IPS-20b (cell line): ENCODE data around the gene CNOT11.
"Not testable (repeated sequence)": the region's sequence is repeated elsewhere in the genome, so short reads cannot be mapped to it uniquely, and the experiment has no call there.

ENCODE experiments used
- H3K27ac ChIP-seq: one replicate; pipeline ENCODE4 v1.5.1; 2013; ENCODE audit warnings: low read length
- H3K27me3 ChIP-seq: 2 replicates; pipeline ENCODE4 v1.6.1; 2013; ENCODE audit warnings: mild to moderate bottlenecking, low read length, inconsistent platforms; ENCODE audit not compliant: insufficient read depth
- H3K36me3 ChIP-seq: 2 replicates; pipeline ENCODE4 v1.6.1; 2013; ENCODE audit warnings: low read depth, mild to moderate bottlenecking, inconsistent platforms, low read length, moderate library complexity; ENCODE audit not compliant: insufficient read depth
- H3K4me1 ChIP-seq: 2 replicates; pipeline ENCODE4 v1.6.1; 2013; ENCODE audit warnings: mild to moderate bottlenecking, control low read depth, inconsistent platforms, low read length, moderate library complexity; ENCODE audit not compliant: insufficient read depth
- H3K4me3 ChIP-seq: 2 replicates; pipeline ENCODE4 v1.5.1; 2013; ENCODE audit warnings: mild to moderate bottlenecking, low read length, inconsistent platforms
- H3K9ac ChIP-seq: 2 replicates; pipeline ENCODE4 v1.6.1; 2013; ENCODE audit warnings: low read depth, mild to moderate bottlenecking, inconsistent platforms, low read length, moderate library complexity
- H3K9me3 ChIP-seq: 2 replicates; pipeline ENCODE4 v1.6.1; 2013; ENCODE audit warnings: mild to moderate bottlenecking, low read depth, low read length, inconsistent platforms; ENCODE audit not compliant: insufficient read depth

The CNOT11 gene

GRCh38 chr2:101251246-101251781 lies 1.4 kb upstream of the CNOT11 start:
- peak overlapping the region; percentile 82 for H3K4me3 ChIP-seq
- H3K9me3 ChIP-seq, H3K36me3 ChIP-seq, H3K27ac ChIP-seq, H3K27me3 ChIP-seq, H3K9ac ChIP-seq: not testable (repeated sequence)
- peaks cover 16% of the 10 kb centered on the region for H3K4me1 ChIP-seq

DNA sequence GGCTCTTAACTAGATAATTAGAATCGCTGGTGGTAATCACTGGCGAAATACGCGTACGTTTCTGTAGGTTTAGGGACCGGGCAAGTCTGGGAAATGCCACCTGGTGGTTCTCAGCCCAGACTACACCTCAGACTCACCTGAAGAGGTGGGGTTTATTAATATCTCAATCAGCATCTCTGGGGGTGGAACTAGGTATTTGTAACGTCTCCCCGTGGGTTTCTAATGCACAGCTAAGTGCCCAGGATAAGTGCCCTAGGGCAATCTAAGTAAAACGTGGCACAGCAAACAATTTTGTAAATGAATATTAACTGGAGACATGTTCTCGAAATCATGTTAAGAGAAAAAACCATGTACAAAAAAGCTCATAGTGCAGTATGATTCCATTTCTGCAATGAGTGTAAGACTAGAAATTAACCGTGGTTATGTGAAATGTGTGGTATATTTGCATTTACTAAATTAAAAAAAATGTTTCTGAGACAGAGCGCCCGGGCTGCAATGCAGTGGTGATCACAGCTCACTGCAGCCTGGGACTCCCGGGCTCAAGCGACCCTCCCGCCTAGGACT lies 760 bp upstream of the CNOT11 start:
- Histone ChIP-seq H3K4me1 (peaks cover 16% of the 10 kb centered on the region), H3K27me3 (no peaks in the 10 kb centered on the region), H3K27ac (peak overlapping the region; percentile 54), H3K9me3 (no peaks in the 10 kb centered on the region), H3K4me3 (peak overlapping the region; percentile 82), H3K9ac (peak overlapping the region; percentile 92), H3K36me3 (no peaks in the 10 kb centered on the region)

- Histone ChIP-seq H3K27ac (no peak overlapping the region), H3K4me3 (peak overlapping the region; percentile 85), H3K27me3 (no peaks in the 10 kb centered on the region), H3K9ac (peak overlapping the region; percentile 87; the same call in 1 of the 2 replicates), H3K36me3 (peaks cover 8% of the 10 kb centered on the region; the same call in 1 of the 2 replicates), H3K9me3 (no peaks in the 10 kb centered on the region), H3K4me1 (peaks cover 16% of the 10 kb centered on the region)
These were observed 472 bp downstream of the CNOT11 start for GRCh38 chr2:101253013-101253702.

GRCh38 chr2:101253703-101254450 lies 1.2 kb downstream of the CNOT11 start:
- Histone ChIP-seq H3K4me1 (peaks cover 16% of the 10 kb centered on the region), H3K27ac (no peak overlapping the region)

GRCh38 chr2:101255501-101255900 lies 2.8 kb downstream of the CNOT11 start:
- Histone ChIP-seq H3K27me3 (no peaks in the 10 kb centered on the region), H3K4me3 (no peak overlapping the region), H3K9me3 (no peaks in the 10 kb centered on the region), H3K27ac (no peak overlapping the region), H3K9ac (no peak overlapping the region), H3K4me1 (peaks cover 10% of the 10 kb centered on the region; the same call in 1 of the 2 replicates), H3K36me3 (peaks cover 27% of the 10 kb centered on the region; the same call in 1 of the 2 replicates)

More at GRCh38 chr2:101253703-101254450, 1.2 kb downstream of the CNOT11 start:
- Histone ChIP-seq H3K9ac (peak overlapping the region; percentile 87; the same call in 1 of the 2 replicates), H3K27me3 (no peaks in the 10 kb centered on the region), H3K36me3 (peaks cover 15% of the 10 kb centered on the region; the same call in 1 of the 2 replicates), H3K4me3 (peak overlapping the region; percentile 85), H3K9me3 (no peaks in the 10 kb centered on the region)

DNA sequence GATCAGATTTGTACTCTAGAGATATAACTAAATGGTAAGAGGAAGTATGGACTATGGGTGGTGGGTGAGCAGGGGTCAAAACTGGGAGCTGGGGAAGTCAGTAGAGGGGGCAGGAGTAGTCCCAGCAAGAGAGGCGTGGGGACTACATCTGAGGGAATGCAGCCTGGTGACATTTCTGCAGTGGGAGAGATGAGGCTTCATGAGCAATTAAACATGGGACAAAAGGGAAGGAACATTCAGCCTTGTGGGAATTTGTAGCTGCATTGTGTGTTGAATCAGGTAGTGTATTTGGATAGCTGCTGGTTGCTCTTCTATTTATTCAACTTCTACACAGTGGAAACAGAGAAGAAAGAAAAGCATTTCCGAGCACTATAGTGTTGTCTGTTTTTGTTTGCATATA lies 3.6 kb downstream of the CNOT11 start:
- H3K4me1 ChIP-seq, result peaks cover 7% of the 10 kb centered on the region; the same call in 1 of the 2 replicates
- no peak overlapping the region for H3K27ac ChIP-seq
- H3K9me3 ChIP-seq, result no peaks in the 10 kb centered on the region
- H3K36me3 ChIP-seq, result peaks cover 35% of the 10 kb centered on the region
- no peak overlapping the region for H3K4me3 ChIP-seq
- H3K27me3 ChIP-seq, result no peaks in the 10 kb centered on the region
- H3K9ac ChIP-seq, result no peak overlapping the region

DNA sequence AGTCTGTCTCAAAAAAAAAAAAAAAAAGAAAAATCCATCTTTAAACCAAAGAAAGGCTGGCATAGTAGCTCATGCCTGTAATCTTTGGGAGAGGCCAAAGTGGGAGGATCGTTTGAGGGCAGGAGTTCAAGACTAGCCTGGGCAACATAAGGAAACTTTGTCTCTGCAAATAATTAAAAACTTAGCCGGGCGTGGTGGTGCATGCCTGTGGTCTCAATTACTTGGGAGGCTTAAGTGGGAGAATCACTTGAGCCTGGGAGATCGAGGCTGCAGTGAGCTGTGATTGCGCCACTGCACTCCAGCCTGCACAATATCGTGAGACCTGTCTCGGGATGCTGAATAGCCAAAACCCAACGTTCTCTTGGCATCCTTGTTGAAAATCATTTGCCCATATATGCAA lies 6.1 kb downstream of the CNOT11 start:
- Histone ChIP-seq H3K9me3 (no peaks in the 10 kb centered on the region), H3K27ac (no peak overlapping the region), H3K9ac (no peak overlapping the region), H3K4me3 (no peak overlapping the region), H3K36me3 (peaks cover 57% of the 10 kb centered on the region), H3K27me3 (no peaks in the 10 kb centered on the region), H3K4me1 (peaks cover 6% of the 10 kb centered on the region; the same call in 1 of the 2 replicates)

- no peak overlapping the region for H3K4me3 ChIP-seq
- H3K9ac ChIP-seq, result no peak overlapping the region
- peaks cover 6% of the 10 kb centered on the region; the same call in 1 of the 2 replicates for H3K4me1 ChIP-seq
- no peak overlapping the region for H3K27ac ChIP-seq
- no peaks in the 10 kb centered on the region for H3K9me3 ChIP-seq
- peaks cover 87% of the 10 kb centered on the region for H3K36me3 ChIP-seq
- H3K27me3 ChIP-seq, result no peaks in the 10 kb centered on the region
These were observed 9.5 kb downstream of the CNOT11 start for GRCh38 chr2:101262142-101262541.

- Histone ChIP-seq H3K27me3 (no peaks in the 10 kb centered on the region), H3K9ac (no peak overlapping the region), H3K36me3 (peaks cover 90% of the 10 kb centered on the region), H3K4me1 (peaks cover 6% of the 10 kb centered on the region; the same call in 1 of the 2 replicates), H3K4me3 (no peak overlapping the region), H3K27ac (no peak overlapping the region), H3K9me3 (no peaks in the 10 kb centered on the region)
These were observed 10.7 kb downstream of the CNOT11 start for GRCh38 chr2:101263377-101263800.

- Histone ChIP-seq H3K27ac (no peak overlapping the region), H3K4me1 (peaks cover 6% of the 10 kb centered on the region; the same call in 1 of the 2 replicates), H3K36me3 (peaks cover 90% of the 10 kb centered on the region)
These were observed 11.8 kb downstream of the CNOT11 start for GRCh38 chr2:101264360-101264939.

DNA sequence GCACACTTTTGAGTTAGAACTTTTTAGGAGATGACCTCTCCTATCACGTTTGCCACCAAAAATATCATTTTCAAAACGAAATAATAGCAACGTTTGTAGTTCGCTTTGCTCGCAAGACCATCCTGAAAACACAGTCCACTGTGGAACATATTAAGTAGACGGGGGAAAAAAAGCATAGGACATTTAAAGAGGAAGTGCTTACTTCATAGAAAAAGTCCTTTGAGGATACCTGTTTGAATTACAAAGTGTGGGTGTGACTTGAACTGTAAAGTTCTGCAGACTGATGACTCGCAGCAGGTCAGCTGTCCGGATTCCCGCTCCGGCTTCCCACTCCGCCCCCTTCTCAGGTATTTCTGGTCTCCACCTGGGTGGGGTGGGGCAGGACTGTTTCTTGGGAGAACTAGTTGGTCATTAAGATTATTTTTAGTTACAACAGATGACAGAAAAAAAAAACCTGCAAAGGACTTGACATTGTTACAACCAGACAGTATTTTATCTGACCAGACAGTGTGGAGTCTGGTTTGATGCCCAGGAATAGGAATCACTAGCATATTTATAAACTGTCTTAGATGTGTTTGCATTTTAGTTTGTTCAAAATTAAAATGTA lies 13.3 kb downstream of the CNOT11 start:
- Histone ChIP-seq H3K36me3 (peaks cover 93% of the 10 kb centered on the region), H3K9me3 (no peaks in the 10 kb centered on the region), H3K4me3 (no peak overlapping the region), H3K27ac (no peak overlapping the region), H3K27me3 (no peaks in the 10 kb centered on the region), H3K9ac (no peak overlapping the region), H3K4me1 (peaks cover 6% of the 10 kb centered on the region; the same call in 1 of the 2 replicates)

More at GRCh38 chr2:101264360-101264939, 11.8 kb downstream of the CNOT11 start:
- H3K27me3 ChIP-seq, result no peaks in the 10 kb centered on the region
- H3K9me3 ChIP-seq, result no peaks in the 10 kb centered on the region
- H3K9ac ChIP-seq, result no peak overlapping the region
- no peak overlapping the region for H3K4me3 ChIP-seq
